GM23248 (cell line): ENCODE results near the gene DOK3. TPM values are rescaled to one million over a fixed set of nuclear protein-coding genes. Genes with fewer than 3 reads are reported as not detected.
A peak's percentile ranks its signal among the peaks of the same experiment; 100 is the strongest.

Source experiments
- DNase-seq: peaks from one replicate; pipeline ENCODE4 v3.0.0-alpha.2; 2015
- H2AFZ ChIP-seq: fragments of 200-600 bp; sonication (generic); 2 replicates; pipeline ENCODE4 v1.6.1; 2016; ENCODE audit warnings: antibody characterized with exemption
- H3F3A ChIP-seq: fragments of 200-600 bp; sonication (generic); 2 replicates; pipeline ENCODE4 v1.6.1; 2016; ENCODE audit warnings: mild to moderate bottlenecking, antibody characterized with exemption, mixed run types; ENCODE audit not compliant: insufficient read depth
- H3K27ac ChIP-seq: fragments of 200-600 bp; sonication (generic); 2 replicates; pipeline ENCODE4 v1.5.1; 2016; ENCODE audit warnings: mild to moderate bottlenecking
- H3K27me3 ChIP-seq: fragments of 200-600 bp; sonication (generic); replicated peaks from 2 replicates; pipeline ENCODE4 v1.6.1; 2016; ENCODE audit warnings: mild to moderate bottlenecking; ENCODE audit not compliant: insufficient read depth
- H3K36me3 ChIP-seq: fragments of 200-600 bp; sonication (generic); 2 replicates; pipeline ENCODE4 v1.6.1; 2016; ENCODE audit warnings: low read depth, mild to moderate bottlenecking
- H3K4me1 ChIP-seq: fragments of 200-600 bp; sonication (generic); 2 replicates; pipeline ENCODE4 v1.6.1; 2016; ENCODE audit warnings: mild to moderate bottlenecking; ENCODE audit not compliant: insufficient read depth
- H3K4me2 ChIP-seq: fragments of 200-600 bp; sonication (generic); one replicate; pipeline ENCODE4 v1.6.1; 2016; ENCODE audit warnings: mild to moderate bottlenecking; ENCODE audit not compliant: unreplicated experiment
- H3K4me3 ChIP-seq: fragments of 200-600 bp; sonication (generic); 2 replicates; pipeline ENCODE4 v1.5.1; 2016; ENCODE audit warnings: mild to moderate bottlenecking
- H3K79me2 ChIP-seq: fragments of 200-600 bp; sonication (generic); 2 replicates; pipeline ENCODE4 v1.6.1; 2016; ENCODE audit warnings: mild to moderate bottlenecking; ENCODE audit not compliant: insufficient read depth
- H3K9ac ChIP-seq: fragments of 200-600 bp; sonication (generic); 2 replicates; pipeline ENCODE4 v1.6.1; 2016; ENCODE audit warnings: mild to moderate bottlenecking
- H3K9me2 ChIP-seq: fragments of 200-600 bp; sonication (generic); 2 replicates; pipeline ENCODE4 v1.6.1; 2016; ENCODE audit warnings: mixed run types, mild to moderate bottlenecking, moderate library complexity; ENCODE audit not compliant: insufficient read depth
- H3K9me3 ChIP-seq: fragments of 200-600 bp; sonication (generic); one replicate; pipeline ENCODE4 v1.6.1; 2017; ENCODE audit warnings: low read depth
- H4K20me1 ChIP-seq: fragments of 200-600 bp; sonication (generic); 2 replicates; pipeline ENCODE4 v1.6.0; 2016; ENCODE audit not compliant: insufficient read depth
- EZH2 ChIP-seq: fragments of 200-600 bp; sonication (generic); IDR thresholded peaks from 2 replicates; pipeline ENCODE4 v1.6.1; 2018; ENCODE audit warnings: antibody characterized with exemption, mild to moderate bottlenecking; ENCODE audit not compliant: insufficient read depth, poor library complexity, severe bottlenecking
- EZH2phosphoT487 ChIP-seq: fragments of 200-600 bp; sonication (generic); IDR thresholded peaks from 2 replicates; pipeline ENCODE4 v1.6.1; 2018; ENCODE audit warnings: antibody characterized with exemption, moderate library complexity, mild to moderate bottlenecking, low read depth; ENCODE audit not compliant: insufficient read depth
- WGBS, 2 experiments: methylation state at CpG; one replicate each; pipeline ENCODE4 v1.1.6; 2015 to 2017; ENCODE audit warnings: low lambda C conversion rate in 2 of 2, low coverage in 1 of 2; ENCODE audit errors: missing lambda C conversion rate in 2 of 2; 5-methylcytosine and 5-hydroxymethylcytosine counted together
- in situ Hi-C: fragments of 300-500 bp; cut with MboI; formaldehyde crosslinking; loops from 2 replicates; pipeline ENCODE4 v1.15.0; 2020
- polyA plus RNA-seq: library from polyadenylated mRNA; unstranded; fragments of >200 nt; fragmentation: Nextera tagmentation; extraction: Ambion mirVana; gene quantifications from 2 replicates; pipeline ENCODE4 v1.2.1, GENCODE V29; 2016
- total RNA-seq: library from RNA; depleted of rRNA; stranded (reverse); fragments of >200 nt; shearing (Covaris generic); gene quantifications from 2 replicates; pipeline ENCODE4 v1.2.3, GENCODE V29; 2014

The DOK3 gene
- total and polyA plus RNA-seq, 2 experiments from 2014 or later: 0.76 to 0.97 TPM

DNA sequence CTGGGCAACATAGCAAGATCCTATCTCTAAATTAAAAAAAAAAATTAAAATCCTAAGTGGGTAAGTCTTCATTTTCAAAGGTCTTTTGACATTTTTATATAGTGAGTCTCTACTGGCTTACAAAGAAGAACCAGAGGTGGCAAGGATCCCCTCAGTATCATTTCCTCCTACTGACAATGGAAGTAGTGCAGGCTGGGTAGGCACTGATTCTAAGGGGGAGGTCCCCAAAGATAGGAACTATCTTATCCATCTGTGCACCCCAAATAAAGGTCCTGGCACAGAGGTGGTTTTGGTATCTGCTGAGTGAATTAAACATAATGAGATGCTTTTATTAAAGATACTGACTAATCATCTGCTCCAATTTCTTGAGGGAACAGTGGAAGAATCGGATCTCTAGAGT, 40.5 kb upstream of the DOK3 start:
- Histone ChIP-seq H3K79me2 (peaks cover 74% of the 10 kb centered on the region), H3K27ac (no peak overlapping the region), H3K36me3 (0 out of 2 replicates have a peak, but pooled peaks cover 4% of the 10 kb centered on the region), H3K4me3 (no peak overlapping the region), H3K9me3 (no peaks in the 10 kb centered on the region), H3K27me3 (no peaks in the 10 kb centered on the region), H4K20me1 (peaks cover 8% of the 10 kb centered on the region), H2AFZ (no peak overlapping the region), H3K9ac (no peak overlapping the region), H3F3A (peaks cover 48% of the 10 kb centered on the region), H3K4me1 (peaks cover 28% of the 10 kb centered on the region), H3K4me2 (no peak overlapping the region), H3K9me2 (no peaks in the 10 kb centered on the region)
- no peak for TF ChIP-seq EZH2
- TF ChIP-seq EZH2phosphoT487: no peak
- in situ Hi-C loops: no loop called here
- WGBS, 2 experiments: 78 to 91% methylated on average over 1 of the region's 1 CpG
- no peak for DNase-seq

DNA sequence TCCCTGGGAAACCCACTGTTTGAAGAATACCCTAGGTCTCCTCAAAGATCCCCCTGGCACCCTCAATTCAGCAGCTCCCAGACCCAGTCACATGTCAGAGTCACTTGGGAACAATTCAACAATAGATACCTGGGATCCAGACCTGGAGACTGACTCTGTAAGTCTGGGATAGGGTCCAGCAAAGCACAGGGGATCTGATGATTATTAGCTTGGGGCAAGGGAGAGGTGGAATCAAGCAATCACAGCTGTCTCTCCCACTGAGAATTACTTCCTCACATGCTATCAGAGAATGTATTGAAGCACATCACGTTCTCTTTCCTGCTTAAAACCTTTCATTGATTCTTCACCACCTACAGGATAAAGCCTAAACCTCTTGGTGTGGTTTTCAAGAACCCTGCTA, 38.9 kb upstream of the DOK3 start:
- peaks cover 8% of the 10 kb centered on the region for H4K20me1 ChIP-seq
- in situ Hi-C loops: no loop called here

DNA sequence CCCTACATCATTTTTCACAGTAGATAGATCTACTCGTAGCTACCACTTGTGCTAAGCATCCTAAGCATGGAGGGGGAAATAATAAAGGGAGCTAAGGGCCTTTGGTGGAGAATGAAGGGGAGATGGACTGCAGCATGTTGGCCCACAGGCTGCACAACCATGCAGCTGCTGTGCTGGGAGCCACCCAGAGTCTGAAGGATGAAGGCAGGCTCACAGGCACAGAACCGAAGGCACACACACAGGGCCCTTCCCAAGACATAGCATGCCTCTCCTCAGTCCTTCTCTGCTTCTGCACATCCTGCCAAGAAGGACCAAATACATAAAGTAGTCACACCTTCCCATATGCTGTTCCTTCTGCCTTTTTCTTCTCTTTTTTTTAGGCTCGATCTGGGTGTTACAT, 38.1 kb upstream of the DOK3 start:
- H3K36me3 ChIP-seq: 0 out of 2 replicates have a peak, but pooled peaks cover 4% of the 10 kb centered on the region
- no peak overlapping the region for H3K9ac ChIP-seq
- WGBS, 2 experiments: 51 to 62% methylated on average over 3 of the region's 3 CpGs
- H3K4me3 ChIP-seq: no peak overlapping the region
- H3K79me2 ChIP-seq: peaks cover 79% of the 10 kb centered on the region
- H3K27ac ChIP-seq: no peak overlapping the region
- no peak overlapping the region for H3K4me2 ChIP-seq
- H3K4me1 ChIP-seq: peaks cover 42% of the 10 kb centered on the region
- peaks cover 8% of the 10 kb centered on the region for H4K20me1 ChIP-seq
- no peak for DNase-seq
- H3K9me3 ChIP-seq: no peaks in the 10 kb centered on the region
- H3K9me2 ChIP-seq: peaks cover 3% of the 10 kb centered on the region; the same call in 1 of the 2 replicates
- no peaks in the 10 kb centered on the region for H3K27me3 ChIP-seq
- TF ChIP-seq EZH2: no peak
- TF ChIP-seq EZH2phosphoT487: no peak
- in situ Hi-C loops: no loop called here
- no peak overlapping the region for H2AFZ ChIP-seq
- peaks cover 52% of the 10 kb centered on the region for H3F3A ChIP-seq

More for the DNA sequence above, 38.9 kb upstream of the DOK3 start:
- TF ChIP-seq EZH2phosphoT487: no peak
- no peak for TF ChIP-seq EZH2
- H3K27me3 ChIP-seq: no peaks in the 10 kb centered on the region
- no peak overlapping the region for H2AFZ ChIP-seq
- peaks cover 79% of the 10 kb centered on the region for H3K79me2 ChIP-seq
- no peak overlapping the region for H3K9ac ChIP-seq
- no peak overlapping the region for H3K4me3 ChIP-seq
- H3K4me1 ChIP-seq: peaks cover 44% of the 10 kb centered on the region
- H3K27ac ChIP-seq: no peak overlapping the region
- no peak for DNase-seq
- H3K9me2 ChIP-seq: peaks cover 3% of the 10 kb centered on the region; the same call in 1 of the 2 replicates
- no peak overlapping the region for H3K4me2 ChIP-seq
- 91 to 95% methylated on average over 1 of the region's 1 CpG for WGBS, 2 experiments
- H3K36me3 ChIP-seq: 0 out of 2 replicates have a peak, but pooled peaks cover 4% of the 10 kb centered on the region
- no peaks in the 10 kb centered on the region for H3K9me3 ChIP-seq
- peaks cover 57% of the 10 kb centered on the region for H3F3A ChIP-seq

DNA sequence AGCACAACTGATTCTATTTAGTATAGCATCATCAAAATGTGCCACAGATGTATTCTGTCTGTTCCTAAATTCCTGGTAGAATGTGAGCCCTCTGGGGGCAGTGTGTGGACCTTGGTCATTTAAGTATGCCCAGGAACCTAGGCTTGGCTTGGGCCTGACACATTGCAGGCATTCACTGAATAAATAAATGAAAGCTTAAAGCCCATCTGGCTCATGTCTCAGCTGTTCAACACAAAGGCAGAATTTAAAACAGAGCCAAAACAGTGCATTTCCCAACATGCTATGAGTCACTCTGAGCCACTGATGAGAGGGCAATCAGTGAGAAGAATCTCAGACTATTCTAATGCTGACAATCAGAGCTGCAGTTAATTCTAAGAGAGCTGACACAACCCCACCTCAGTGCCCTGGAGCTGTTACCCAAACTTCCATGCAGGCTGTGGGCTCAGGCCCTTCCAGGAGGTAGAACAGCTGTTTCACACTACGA, 36.7 kb upstream of the DOK3 start:
- in situ Hi-C loops: no loop called here
- H3K9me3 ChIP-seq: no peaks in the 10 kb centered on the region
- peak overlapping the region; percentile 64 for H3K9ac ChIP-seq
- H3K27me3 ChIP-seq: no peaks in the 10 kb centered on the region
- TF ChIP-seq EZH2phosphoT487 (peak; percentile 62; the same call in 1 of the 2 replicates), EZH2 (no peak)
- H3K4me3 ChIP-seq: peak overlapping the region; percentile 24; the same call in 1 of the 2 replicates
- no peaks in the 10 kb centered on the region for H3K36me3 ChIP-seq
- H3K27ac ChIP-seq: peak overlapping the region; percentile 94
- peaks cover 3% of the 10 kb centered on the region; the same call in 1 of the 2 replicates for H4K20me1 ChIP-seq
- DNase-seq: peak; percentile 97
- H3K9me2 ChIP-seq: peaks cover 3% of the 10 kb centered on the region; the same call in 1 of the 2 replicates
- H3K4me2 ChIP-seq: peak overlapping the region; percentile 76
- no peak overlapping the region for H2AFZ ChIP-seq
- H3F3A ChIP-seq: peaks cover 41% of the 10 kb centered on the region
- peaks cover 79% of the 10 kb centered on the region for H3K79me2 ChIP-seq
- H3K4me1 ChIP-seq: peaks cover 33% of the 10 kb centered on the region
- WGBS, 2 experiments: 0% methylated on average over 1 of the region's 1 CpG
